Uterus (tissue), 2 donors: ENCODE results near the gene SENP3.

ENCODE experiments used
- CTCF ChIP-seq, 4 experiments: fragments of 200-600 bp in 2 of 4; fragments of 450-650 bp in 2 of 4; sonication (generic) in 2 of 4; IDR thresholded peaks; one replicate each; pipeline ENCODE4 v1.5.1; 2016 to 2019; ENCODE audit warnings: antibody characterized with exemption in 4 of 4, mild to moderate bottlenecking in 2 of 4, moderate library complexity in 1 of 4
- POLR2A ChIP-seq, 2 donors: fragments of 450-650 bp; IDR thresholded peaks; one replicate each; pipeline ENCODE4 v1.6.1; 2016; ENCODE audit warnings: antibody characterized with exemption in 2 of 2, mild to moderate bottlenecking in 1 of 2, moderate library complexity in 1 of 2

GRCh38 chr17:7615265-7615747 is 53.6 kb downstream of the SENP3 start:
- TF ChIP-seq CTCF (IDR thresholded peaks at IDR 0.05) (no peak), POLR2A (IDR thresholded peaks at IDR 0.05) (no peak)
